Esophagus squamous epithelium (tissue), 4 donors: ENCODE measurements around the gene GOLPH3L.

Experiments used
- CTCF ChIP-seq, 6 experiments: fragments of 450-650 bp in 4 of 6; fragments of 200-600 bp in 2 of 6; sonication (generic) in 2 of 6; IDR thresholded peaks; one replicate each; pipeline ENCODE4 v1.5.1; 2016 to 2019; ENCODE audit warnings: antibody characterized with exemption in 6 of 6, mild to moderate bottlenecking in 4 of 6, moderate library complexity in 4 of 6
- POLR2A ChIP-seq, 4 donors: fragments of 450-650 bp; IDR thresholded peaks; one replicate each; pipeline ENCODE4 v1.6.1; 2017; ENCODE audit warnings: antibody characterized with exemption in 4 of 4, mild to moderate bottlenecking in 4 of 4, moderate library complexity in 3 of 4

DNA sequence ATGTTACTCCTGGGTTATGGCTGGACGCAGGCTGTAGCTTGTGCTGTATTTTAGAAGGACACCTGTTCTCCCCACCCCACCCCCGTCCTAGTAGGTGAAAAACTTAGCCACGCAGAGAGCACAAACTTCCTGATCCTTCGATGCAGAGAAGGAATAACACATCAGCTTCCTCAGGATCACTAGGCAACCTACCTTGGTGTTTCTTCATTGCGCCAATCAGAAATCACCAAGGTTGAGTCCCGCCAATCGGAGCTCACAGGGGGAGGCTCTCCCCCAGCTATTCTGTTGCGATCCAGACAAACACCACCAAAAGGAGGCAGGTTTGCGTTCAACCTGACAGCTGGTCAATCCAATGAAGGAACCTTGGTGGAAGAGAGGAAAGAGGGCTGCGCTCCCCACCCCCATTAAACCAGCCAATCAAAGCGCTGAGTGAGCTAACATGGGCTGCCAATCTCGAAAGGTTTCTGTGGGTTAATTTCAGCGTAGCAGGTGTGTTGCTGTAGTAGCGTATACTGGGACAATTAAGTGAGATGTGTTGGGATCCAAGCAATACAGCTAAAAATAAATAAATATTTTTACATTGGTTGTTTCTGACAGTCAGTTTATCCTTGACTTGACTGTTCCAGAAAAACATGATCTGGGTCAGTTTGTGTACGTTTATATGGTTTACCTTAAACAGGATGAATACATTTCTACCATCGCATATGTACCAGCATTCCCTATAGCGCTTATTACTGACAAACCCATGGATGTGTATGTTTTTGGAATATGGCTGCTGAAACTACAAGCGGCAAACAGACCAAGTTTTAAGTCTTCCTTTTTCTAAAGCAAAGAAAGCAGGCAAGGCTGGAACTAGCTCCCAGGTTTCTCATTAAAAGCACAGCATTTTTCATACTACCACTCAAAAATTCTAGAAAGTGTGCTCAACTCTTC, at the start of gene GOLPH3L:
- TF ChIP-seq CTCF (IDR thresholded peaks at IDR 0.05) (no peak), POLR2A (IDR thresholded peaks at IDR 0.05) (peak in 2 of 4 donors; percentile 62 to 66)
